DMS79 (cell line): ENCODE data around the gene KDM4B.
"Not testable (repeated sequence)": the region's sequence is repeated elsewhere in the genome, so short reads cannot be mapped to it uniquely, and the experiment has no call there.

Experiments used
- DNase-seq: peaks from one replicate; lab custom pipeline; 2025; lab: John Stamatoyannopoulos, UW

The KDM4B gene

GRCh38 chr19:4967738-4968461 is 1.0 kb upstream of the KDM4B start:
- no peak for DNase-seq

DNA sequence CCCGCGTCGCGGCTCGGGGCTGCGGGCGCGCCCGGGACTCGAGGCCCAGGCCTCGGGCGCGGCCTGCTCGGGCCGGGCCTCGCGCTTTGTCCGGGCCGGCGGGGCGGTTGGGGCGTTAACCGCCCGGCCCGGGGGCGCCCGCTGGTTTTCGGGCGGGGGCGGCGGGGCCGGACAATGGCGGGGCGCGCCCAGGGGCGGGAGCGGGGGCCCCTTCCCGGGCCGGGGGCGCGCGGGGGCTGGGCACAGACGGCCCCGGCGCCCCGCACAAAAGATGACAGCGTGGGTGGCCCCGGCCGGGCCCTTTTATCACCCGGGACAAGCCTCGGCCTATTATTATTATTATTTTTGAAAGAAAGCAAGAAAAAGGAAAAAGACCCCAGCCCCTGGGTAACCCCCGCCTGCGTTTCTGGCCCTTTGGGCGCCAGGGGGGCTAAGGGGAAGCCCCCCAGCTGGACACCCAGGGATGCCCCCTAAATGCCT is 419 bp downstream of the KDM4B start:
- no peak for DNase-seq

DNA sequence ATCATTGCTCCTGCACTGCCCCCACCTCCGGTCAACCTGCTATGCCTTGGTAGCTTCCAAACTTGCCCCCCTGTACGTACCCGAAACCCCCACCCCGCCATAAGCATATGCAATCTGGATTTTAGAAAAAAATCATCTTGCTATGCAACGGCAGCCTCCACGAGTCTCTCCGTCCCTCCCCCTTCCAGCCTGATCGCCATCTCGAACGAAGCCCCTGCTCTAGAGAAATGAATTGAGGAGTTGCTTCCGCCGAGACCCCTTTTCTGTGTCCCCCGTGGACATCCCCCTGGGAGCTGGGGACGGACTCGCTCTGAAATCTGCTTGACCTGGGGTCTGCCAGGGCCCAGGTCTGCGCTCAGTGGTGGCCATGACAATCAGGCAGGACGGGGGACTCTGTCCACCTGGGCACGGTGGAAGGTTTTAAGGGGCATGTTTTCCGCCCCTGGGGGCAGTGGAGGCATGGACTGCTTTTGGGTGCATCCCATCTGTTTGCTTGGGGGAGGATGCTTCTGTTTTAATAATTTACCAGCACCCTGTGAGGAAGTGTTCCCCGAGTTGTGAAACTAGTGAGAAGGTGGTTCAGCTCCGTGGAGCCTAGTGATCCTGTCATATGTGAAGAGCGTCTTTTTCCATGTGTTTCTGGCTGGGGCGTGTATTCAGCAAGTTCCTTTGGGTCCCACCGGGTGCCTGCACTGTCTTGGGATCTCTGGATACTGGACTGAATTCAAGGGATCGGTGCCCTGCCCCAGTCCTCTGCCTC is 1.0 kb downstream of the KDM4B start:
- DNase-seq = no peak

DNA sequence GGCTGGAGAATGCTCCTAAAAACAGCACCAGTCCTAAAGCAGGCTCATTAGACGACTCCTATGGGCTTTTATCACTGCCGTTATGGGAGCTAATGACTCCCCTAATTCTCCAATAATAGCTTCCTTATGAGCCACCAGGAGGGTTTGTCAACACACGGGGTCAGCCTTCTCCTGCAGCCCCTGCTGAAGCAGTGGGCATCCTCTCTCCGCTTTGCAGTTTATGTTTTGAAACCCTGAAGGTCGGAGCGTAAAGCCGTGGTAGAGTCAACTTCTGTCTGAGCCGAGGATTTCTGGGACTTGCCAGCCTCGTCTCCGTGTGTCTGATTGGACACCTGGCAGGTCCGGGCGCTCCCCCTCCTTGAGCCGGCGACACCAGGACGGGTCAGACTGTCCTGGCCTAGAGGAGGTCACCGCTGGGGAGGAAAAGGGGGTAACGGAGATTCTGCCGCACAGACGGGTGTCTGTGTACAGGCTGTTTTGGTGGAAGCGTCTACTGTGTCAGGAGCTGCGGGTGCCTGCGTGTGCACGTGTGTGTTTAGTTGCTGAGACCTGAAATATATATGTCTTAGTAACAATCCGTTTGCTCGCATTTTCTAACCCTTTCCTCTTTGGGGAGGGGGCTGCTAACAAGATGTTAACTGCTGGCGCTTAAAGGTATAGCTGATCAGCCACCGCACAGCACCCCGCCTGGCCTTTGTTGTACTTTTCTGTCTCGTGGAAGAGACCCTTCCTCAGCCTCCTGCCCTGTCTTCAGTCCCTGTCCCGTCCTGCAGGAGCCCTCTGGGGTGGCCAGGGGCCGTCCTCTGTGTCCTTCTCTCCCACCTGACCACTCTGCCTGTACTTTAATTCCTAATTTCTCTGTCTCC is 1.9 kb downstream of the KDM4B start:
- DNase-seq = no peak

DNA sequence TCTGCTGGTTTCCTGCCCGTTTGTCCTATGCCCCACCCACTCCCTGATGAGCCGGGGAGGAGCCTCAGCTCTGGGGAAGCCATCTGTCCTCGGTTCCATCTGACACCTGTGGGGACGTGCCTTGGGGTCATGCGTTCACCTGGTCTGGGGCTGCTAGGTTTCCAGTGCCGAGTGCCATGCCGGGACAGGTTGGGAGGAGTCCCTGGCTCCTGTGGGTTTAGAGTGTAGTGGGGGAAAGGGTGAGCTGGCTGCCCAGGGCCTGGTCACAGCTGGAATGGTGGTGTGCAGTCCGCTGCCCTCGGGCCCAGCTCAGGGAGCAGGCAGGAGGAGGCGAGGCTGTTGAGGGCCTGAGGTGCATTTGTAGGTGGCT is 2.5 kb downstream of the KDM4B start:
- peak; percentile 30 for DNase-seq

GRCh38 chr19:4971816-4972495 is 3.0 kb downstream of the KDM4B start:
- no peak for DNase-seq

GRCh38 chr19:4972509-4973230 is 3.8 kb downstream of the KDM4B start:
- no peak for DNase-seq

DNA sequence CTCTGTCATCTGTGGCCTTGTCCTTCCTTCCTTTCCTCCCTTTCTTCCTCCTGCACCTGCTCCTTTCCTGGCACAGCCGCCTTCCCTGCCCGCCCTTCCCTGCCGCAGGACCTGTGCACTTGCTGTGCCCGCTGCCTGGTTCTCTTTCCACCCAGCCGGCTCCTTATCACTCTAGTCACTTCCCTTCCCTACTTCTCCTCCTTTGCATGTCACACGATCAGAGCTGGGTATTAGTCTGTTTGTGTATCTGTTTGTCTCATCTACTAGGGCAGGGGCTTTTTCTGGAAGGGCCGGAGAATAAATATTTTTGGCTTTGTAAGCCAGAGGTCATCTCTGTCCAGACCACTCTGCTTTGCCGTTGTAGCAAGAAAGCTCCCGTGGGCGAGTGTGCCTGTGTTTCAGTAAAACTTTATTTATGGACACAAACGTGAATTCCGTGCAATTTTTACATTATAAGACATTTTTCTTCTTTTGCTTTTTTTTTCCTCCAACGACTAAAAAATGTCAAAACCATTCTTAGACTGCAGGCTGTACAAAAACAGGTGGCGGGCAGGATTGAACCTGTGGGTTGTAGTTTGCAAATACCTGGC is 6.1 kb downstream of the KDM4B start:
- no peak for DNase-seq

GRCh38 chr19:4975601-4976000 is 6.7 kb downstream of the KDM4B start:
- not testable (repeated sequence) for DNase-seq

GRCh38 chr19:4976401-4977298 is 7.7 kb downstream of the KDM4B start:
- DNase-seq = peak; percentile 61

DNA sequence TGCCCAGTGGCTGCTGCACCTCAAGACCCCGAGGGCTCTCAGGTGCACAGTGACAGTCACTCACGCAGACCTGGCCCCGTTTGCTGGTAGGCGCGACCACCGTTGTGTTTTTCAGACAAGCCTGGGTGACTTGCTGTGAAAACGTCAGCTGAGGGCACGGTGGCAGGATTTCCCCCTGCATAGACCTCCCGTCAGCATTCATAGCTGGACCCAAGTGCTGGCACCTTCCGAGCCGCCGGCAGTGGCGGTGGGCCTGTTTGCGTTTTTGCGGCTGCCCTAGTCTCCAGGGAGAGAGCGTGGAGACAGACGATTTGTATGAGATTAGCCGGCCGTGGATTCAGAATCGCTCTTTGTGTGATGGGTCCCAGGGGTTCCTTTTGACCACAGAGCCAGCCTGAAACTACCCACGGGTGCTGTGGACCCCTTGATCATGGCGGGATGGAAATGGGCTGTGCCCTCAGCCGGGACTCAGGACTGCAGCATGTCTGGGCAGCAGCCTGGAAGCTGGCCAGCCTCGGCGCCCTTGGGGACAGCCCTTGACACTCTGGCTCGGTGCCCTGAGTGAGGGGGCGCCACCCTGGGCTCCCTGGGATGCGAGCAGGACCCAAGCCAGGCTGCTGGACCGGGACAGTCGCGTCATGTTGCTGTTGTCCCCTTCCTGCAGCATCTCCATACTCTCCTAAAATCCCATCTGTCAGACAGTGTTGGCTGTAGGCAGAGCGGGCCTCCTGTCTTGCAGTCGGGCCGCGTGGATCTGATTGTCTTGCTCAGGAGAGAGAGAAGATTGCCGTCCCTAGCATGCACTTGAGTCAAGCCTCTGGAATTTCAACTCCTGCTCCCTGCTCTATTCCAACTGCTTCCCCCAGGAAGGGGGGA is 8.6 kb downstream of the KDM4B start:
- peak; percentile 43 for DNase-seq

DNA sequence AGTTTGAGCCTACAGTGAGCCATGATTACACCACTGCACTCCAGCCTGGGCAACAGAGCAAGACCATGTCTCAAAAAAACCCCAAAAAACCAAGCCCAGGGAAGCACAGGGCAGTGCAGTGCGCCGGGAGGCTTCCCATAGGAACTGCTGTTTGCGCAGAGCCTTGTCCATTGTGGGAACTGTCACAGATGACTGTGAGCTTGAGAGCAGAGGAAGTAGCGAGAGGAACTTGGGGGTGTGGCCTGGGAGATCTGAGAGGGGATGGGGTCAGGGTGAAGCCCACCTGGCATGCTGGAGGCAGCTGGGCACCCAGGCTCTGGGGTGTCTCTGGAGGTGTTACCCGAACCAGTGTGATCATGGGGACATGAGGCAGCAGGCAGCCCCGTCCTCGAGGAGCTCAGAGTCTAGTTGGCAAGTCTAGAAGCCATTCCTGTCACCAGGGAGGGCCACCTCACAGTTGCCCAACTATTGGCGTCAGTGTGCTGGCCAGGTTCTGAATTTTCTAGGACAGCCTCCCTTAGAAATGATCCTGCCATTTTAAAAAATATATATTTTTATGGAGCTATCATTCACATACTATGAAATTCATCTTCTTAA is 10.4 kb downstream of the KDM4B start:
- DNase-seq = no peak

DNA sequence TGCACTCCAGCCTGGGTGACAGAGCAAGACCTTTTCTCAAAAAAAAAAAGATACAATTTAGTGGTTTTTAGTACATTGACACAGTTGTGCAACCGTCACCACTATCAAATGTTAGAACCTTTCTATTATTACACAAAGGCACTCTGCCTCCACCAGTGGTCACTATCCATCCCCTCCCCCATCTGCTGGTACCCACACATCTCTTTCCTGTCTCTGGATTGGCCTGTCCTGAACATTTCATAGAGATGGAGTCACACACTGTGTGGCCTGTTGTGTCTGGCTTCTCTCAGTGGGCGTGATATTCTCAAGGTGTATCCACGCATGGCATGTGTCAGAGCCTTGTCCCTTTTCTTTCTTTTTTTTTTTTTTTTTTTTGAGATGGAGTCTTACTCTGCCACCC is 11.2 kb downstream of the KDM4B start:
- no peak for DNase-seq

DNA sequence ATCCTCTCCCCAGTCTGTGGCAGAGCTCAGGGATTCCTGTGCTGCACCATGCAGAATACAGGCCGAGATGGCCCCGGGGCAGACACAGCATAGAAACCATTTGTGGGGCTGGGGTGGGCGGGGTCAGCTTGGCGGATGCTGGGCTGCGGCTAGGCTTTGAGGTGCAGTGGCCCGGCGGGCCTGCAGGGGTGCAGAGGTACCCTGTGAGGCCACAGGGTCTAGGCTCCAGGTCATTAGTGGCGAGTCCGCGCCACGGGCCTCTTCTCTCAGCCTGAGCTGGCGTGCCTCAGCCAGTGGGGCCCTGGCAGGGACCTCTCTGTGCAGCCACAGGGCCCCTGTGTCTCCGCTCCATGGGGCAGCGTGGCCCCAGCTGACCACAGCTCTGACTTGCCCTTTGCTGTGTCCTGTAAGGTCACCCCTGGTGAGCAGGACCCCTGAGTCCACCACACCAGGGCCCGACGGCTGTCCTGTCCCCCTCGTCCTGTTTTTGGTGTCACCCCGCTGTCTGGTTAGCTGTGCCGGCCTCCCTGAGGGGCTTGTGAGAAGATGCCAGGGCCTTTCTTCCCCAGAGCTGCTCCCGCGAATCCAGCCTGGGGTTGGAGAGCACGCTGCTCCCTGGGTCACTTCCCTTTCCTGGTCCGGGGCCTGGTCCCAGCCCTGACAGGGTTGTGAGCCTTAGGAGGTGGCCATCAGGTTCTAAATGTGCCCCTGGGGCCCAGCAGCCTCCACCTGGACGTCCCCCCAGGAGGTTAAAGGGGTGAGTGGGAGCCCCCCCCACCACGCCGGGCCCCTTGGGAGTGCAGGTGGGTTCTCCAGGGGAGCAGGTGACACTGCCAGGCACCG is 12.1 kb downstream of the KDM4B start:
- DNase-seq = no peak

- DNase-seq = peak; percentile 72
Measured at GRCh38 chr19:4981681-4981958, 12.7 kb downstream of the KDM4B start.

DNA sequence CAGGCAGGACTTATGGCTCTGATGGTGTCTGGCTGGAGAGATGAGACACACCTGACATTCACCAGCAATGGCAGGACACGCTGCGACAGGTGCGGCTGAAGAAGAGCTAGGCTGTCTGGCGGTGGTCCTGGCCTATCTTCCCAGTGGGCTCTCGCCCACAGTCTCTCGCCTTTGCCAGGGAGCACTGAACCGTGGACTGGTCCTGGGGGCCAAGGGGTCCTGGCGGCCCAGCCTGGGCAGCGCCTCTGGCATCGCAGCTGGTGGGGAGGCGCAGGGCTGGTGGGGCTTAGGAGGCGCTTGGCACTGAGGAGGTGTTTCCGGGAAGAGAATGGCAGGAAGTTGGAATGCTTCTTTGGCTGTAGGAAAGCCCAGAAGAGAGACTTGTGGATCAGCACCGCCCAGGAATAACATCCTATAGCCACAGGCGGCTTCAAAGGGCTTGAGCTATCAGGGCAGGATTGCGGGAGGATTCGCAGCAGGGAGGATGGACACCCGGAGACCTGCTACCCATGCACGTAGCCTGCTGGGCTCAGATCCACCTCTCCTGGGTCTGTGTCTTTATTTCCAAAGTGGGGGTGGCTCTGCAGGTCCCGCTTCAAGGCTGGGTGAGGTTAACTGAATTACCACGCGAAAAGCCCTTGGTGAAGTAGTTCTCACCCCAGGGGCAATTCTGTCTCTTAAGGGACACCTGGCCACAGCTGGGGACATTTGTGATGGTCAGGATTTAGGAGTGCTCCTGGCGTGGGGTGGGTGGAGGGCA is 14.6 kb downstream of the KDM4B start:
- DNase-seq = no peak

DNA sequence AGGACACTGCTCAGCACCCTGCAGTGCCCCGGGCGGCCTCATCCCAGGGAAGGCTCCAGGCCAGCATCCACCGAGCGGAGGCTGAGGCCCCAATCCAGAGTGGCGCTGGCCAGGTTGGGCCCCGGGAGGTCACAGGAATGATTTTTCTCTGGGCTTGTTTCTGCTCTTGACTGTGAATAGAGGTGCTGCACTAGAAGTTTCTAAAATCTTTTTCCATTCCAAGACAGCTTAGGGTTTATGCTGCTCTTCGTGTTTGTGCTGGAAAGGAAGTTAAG is 15.1 kb downstream of the KDM4B start:
- no peak for DNase-seq
